ENCODE results near the gene SHB.
"Not testable (repeated sequence)": the region's sequence is repeated elsewhere in the genome, so short reads cannot be mapped to it uniquely, and the experiment has no call there.

SHB gene

GRCh38 chr9:38062106-38062497 lies 6.9 kb downstream of the SHB start:
- DNase-seq = no peak

- no peak for DNase-seq
Measured at GRCh38 chr9:38061326-38061977, 7.6 kb downstream of the SHB start.

- DNase-seq = no peak
Measured at GRCh38 chr9:38060681-38061080, 8.3 kb downstream of the SHB start.

- DNase-seq = no peak
Measured at GRCh38 chr9:38059233-38059936, 9.6 kb downstream of the SHB start.

GRCh38 chr9:38058452-38059232 lies 10.4 kb downstream of the SHB start:
- DNase-seq = no peak

- no peak for DNase-seq
Measured at GRCh38 chr9:38057416-38058195, 11.4 kb downstream of the SHB start.

GRCh38 chr9:38054653-38055052 lies 14.4 kb downstream of the SHB start:
- no peak for DNase-seq

- DNase-seq = no peak
Measured at GRCh38 chr9:38053697-38054461, 15.1 kb downstream of the SHB start.

GRCh38 chr9:38051780-38052546 lies 17.1 kb downstream of the SHB start:
- DNase-seq = no peak

- DNase-seq = no peak
Measured at GRCh38 chr9:38048316-38048969, 20.6 kb downstream of the SHB start.

- DNase-seq = no peak
Measured at GRCh38 chr9:38047301-38048251, 21.5 kb downstream of the SHB start.

GRCh38 chr9:38046661-38047300 lies 22.2 kb downstream of the SHB start:
- DNase-seq = no peak

- DNase-seq = not testable (repeated sequence)
Measured at GRCh38 chr9:38045939-38046338, 23.1 kb downstream of the SHB start.

GRCh38 chr9:38044706-38045105 lies 24.3 kb downstream of the SHB start:
- DNase-seq = no peak

- no peak for DNase-seq
Measured at GRCh38 chr9:38043931-38044623, 24.9 kb downstream of the SHB start.

- DNase-seq = no peak
Measured at GRCh38 chr9:38042626-38043357, 26.2 kb downstream of the SHB start.

- no peak for DNase-seq
Measured at GRCh38 chr9:38041564-38042243, 27.3 kb downstream of the SHB start.

Measured in SIG-M5 (cell line).